Motor neuron (in vitro differentiated cells): ENCODE measurements around the gene C1QTNF9B. TPM values are rescaled to one million over a fixed set of nuclear protein-coding genes. Genes with fewer than 3 reads are reported as not detected.
A peak's percentile ranks its signal among the peaks of the same experiment; 100 is the strongest.
"Not testable (repeated sequence)": the region's sequence is repeated elsewhere in the genome, so short reads cannot be mapped to it uniquely, and the experiment has no call there.

Experiments
- ATAC-seq, 8 experiments: fragments of 200-7000 bp; cut with Tn5 transposase; replicated peaks in 6 of 8; 2 replicates each; pipeline ENCODE4 v1.8.0; 2021; ENCODE audit warnings: mild to moderate bottlenecking in 8 of 8, moderate library complexity in 8 of 8
- H3K27ac ChIP-seq, 2 donors: fragments of 250-450 bp; sonication (Bioruptor Pico); 2 replicates each; pipeline ENCODE4 v1.9.0; 2021; ENCODE audit warnings: antibody characterized with exemption in 2 of 2, mild to moderate bottlenecking in 2 of 2, moderate library complexity in 1 of 2
- H3K4me1 ChIP-seq, 2 donors: fragments of 250-450 bp; sonication (Bioruptor Pico); replicated peaks in 1 of 2; 2 replicates each; pipeline ENCODE4 v1.6.1; 2021; ENCODE audit warnings: antibody characterized with exemption in 2 of 2, mild to moderate bottlenecking in 2 of 2, moderate library complexity in 1 of 2
- H3K4me3 ChIP-seq, 5 donors: fragments of 250-450 bp; sonication (Bioruptor Pico); 2 replicates each; pipeline ENCODE4 v1.9.0; 2021; ENCODE audit warnings: antibody characterized with exemption in 5 of 5, mild to moderate bottlenecking in 5 of 5, moderate library complexity in 4 of 5
- WGBS, 10 experiments: fragments of 450-650 bp; shearing (Covaris generic); methylation state at CpG; one replicate each; pipeline ENCODE4 v1.0.0; 2022; 5-methylcytosine and 5-hydroxymethylcytosine counted together
- in situ Hi-C, 9 experiments: fragments of 400-800 bp; cut with MboI; loops; one replicate each; pipeline ENCODE4 v1.15.0; 2021; ENCODE audit warnings: low sequenced_read_pairs in 9 of 9, low pct_unique_long_range_greater_than_20kb in 2 of 9; ENCODE audit not compliant: unreplicated experiment in 9 of 9
- total RNA-seq, 8 experiments: library from RNA; unstranded; fragments of 300-600 nt; gene quantifications; 2 replicates each; pipeline versions ENCODE4 v1.2.3 to v1.2.4, GENCODE V29; 2022

C1QTNF9B gene
- total RNA-seq, 8 experiments from 2014 or later = 0.27 to 1.4 (median 0.64) TPM; not detected in 1

DNA sequence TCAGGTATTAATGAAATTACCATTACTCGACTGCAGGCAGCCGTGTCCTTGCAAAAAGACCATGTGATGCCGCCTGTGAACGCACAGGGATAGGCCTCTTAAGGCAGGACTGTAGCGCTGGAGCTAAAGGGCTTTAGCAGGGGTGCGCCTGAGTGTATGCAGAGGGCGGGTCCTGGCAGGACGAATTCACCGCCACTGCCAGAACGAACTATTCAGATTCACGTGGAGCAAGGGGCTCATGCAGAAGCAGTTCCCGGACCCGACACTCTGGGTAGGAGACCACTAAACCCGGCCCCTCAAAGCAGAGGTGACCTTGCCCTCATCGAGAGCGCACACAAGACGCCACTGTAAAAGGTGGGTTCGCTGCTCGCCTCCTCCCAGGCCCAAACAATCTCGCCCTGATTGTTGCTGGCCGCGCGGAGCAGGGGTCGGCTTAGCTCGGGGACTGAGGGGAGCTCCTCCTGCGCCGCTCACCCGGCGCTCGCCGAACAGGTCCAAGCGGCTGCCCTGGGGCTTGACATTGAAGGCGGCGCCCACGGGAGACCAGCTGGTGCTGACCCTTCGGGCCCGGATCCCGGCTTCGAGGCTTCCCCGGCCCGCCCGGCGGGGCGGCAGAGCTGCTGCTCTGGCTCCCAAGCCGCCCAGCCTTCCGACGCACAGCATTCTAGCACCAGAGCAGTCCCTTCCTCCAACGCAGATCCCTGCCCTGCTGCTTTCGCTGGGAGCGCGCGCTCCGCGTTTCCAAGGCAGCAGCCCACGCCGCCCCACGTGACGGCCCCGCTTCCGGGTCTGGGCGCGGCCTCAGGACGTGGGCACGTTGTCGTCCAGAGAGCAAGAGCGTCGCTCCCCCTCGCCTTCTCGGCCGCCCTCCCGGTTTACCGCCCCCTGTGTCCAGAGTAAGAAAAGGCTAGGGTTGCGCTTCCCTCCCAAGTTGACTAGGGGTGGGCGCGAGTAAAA lies 8.4 kb downstream of the C1QTNF9B start, which contains the start of gene MIPEP:
Gene MIPEP, minus strand, starts transcription at position 743 of the 957 bp plus-strand sequence. Its CDS starts 80 bp downstream, at position 663.
- peak; percentile 81 to 97 (median 94) for ATAC-seq
- in situ Hi-C loops = loop anchor here in 3 of 9 experiments (25.0 kb wide), 1 partner anchor 427 kb away; no protein-coding TSS in a partner anchor
- H3K4me3 ChIP-seq = peak within 1 kb of the TSS; percentile 49 to 94 (median 63)
- 0% methylated on average over 3 to 40 of the region's 75 CpGs; no CpG with 5 or more reads in 4 of the 10 experiments for WGBS, 10 experiments
- peaks cover 5 to 6% of the 10 kb centered on the region in 2 donors for H3K4me1 ChIP-seq
- peak within 1 kb of the TSS; percentile 46 to 57 for H3K27ac ChIP-seq

DNA sequence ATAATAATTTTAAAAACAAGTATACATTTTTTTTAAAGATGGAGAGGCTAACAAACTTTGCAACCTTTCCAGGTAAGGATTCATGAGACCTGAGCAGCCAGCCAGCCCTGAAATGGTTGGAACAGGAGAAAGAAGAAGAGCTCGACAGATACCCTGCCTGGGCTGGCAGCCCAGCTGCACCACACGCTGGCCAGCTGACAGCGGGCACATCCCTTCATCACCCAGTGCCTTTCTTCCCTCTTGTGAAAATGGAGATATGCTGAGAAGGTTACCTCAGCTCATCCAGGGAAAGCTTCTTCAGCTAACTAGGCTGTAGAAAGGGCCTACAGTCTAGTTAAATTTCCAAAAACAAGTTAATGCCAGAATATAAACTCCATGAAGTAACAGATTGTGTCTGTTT lies 12.9 kb downstream of the C1QTNF9B start:
- in situ Hi-C loops = loop anchor here in 3 of 9 experiments (25.0 kb wide), 1 partner anchor 422 kb away; no protein-coding TSS in a partner anchor

DNA sequence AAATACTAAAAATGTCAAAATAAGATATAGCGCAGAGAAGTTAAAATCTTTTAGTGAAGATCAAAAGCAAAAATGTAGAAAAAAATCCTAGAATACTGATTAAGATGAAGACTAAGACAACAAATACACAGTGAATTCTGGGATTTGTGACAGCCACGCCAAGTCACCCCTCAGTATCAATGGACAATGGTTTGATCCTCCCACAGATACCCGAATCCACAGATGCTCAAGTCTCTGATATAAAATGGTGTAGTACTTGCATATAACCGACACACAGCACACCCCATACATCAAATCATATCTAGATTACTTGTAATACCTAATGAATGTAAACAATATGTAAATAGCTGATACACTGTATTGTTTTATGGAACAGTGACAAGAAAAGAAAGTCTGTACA lies 14.0 kb downstream of the C1QTNF9B start:
- H3K27ac ChIP-seq = no peak overlapping the region
- no peak for ATAC-seq
- in situ Hi-C loops = loop anchor here in 3 of 9 experiments (25.0 kb wide), 1 partner anchor 421 kb away; no protein-coding TSS in a partner anchor
- no peak overlapping the region for H3K4me3 ChIP-seq
- 85 to 100% (median 91%) methylated on average over 1 to 4 of the region's 4 CpGs for WGBS, 10 experiments
- H3K4me1 ChIP-seq = peaks cover 0 to 6% of the 10 kb centered on the region in 2 donors

More for the DNA sequence above, 12.9 kb downstream of the C1QTNF9B start:
- H3K4me3 ChIP-seq, H3K27ac ChIP-seq, H3K4me1 ChIP-seq, ATAC-seq: not testable (repeated sequence)
- WGBS, 10 experiments = 90 to 100% (median 100%) methylated on average over 2 of the region's 3 CpGs; no CpG with 5 or more reads in 6 of the 10 experiments

DNA sequence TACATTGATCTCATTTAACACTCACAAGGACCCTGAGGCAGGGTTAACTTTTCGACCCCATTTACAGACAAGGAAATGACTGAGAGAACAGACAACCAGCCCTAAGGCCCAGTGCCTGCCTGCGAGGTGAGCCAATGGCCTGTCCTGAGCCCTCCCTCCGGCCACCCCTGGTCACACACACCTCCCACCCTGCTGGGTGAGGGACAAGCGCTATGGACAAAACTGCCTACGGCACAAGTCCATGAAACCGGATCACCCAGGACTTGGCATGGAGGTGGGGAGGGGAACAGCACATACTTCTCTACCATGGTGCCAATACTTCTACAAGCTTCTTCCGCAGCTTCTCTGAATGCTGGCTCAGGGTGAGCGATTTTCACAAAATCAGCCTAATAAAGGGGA lies 15.9 kb downstream of the C1QTNF9B start:
- ATAC-seq, H3K4me3 ChIP-seq, H3K4me1 ChIP-seq, H3K27ac ChIP-seq: not testable (repeated sequence)
- 83% methylated on average over 2 of the region's 8 CpGs; no CpG with 5 or more reads in 9 of the 10 experiments for WGBS, 10 experiments
- in situ Hi-C loops = loop anchor here in 3 of 9 experiments (25.0 kb wide), 1 partner anchor 419 kb away; no protein-coding TSS in a partner anchor

DNA sequence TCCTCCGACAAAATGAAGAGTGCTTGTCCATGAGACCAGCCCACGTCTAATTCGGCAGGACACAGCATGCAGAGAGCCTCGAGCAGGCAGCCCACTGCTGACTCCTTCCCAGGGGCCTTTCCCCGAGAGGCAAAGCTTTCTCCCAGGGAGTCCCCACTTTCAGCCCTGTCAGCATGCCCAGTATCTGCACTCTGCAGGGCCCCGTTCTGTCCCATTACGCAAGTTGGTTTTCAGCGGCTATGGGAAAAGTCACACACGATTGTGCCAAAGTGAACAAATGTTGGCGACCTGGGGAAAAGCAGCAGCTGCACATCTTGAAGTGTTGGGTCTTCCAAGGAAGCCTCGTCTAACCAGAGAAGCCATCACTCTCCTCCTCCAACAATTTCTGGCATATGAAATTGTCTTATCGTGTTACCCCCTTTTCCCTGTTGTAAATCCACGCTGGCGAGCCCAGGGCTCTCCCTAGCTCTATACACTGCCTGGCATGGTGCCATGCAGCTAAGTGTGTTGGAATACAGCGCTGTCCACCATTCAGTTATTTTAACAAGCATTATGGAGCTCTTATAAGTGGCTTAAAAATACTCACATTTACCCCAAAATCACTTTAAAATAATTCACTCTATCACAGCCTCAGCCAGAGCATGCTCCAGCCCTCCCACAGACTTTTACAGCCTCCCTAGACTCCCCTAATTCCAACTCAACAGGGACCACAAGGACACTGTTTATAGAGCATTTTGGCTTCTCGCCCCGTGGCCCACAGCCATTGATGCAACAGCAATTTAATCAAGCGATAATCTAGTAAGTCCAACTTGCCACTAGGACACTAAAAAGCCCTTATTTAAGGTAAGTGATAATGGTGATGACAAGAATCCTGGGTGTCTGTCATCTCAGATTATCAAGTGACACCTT lies 16.6 kb downstream of the C1QTNF9B start:
- in situ Hi-C loops = loop anchor here in 3 of 9 experiments (25.0 kb wide), 1 partner anchor 418 kb away; no protein-coding TSS in a partner anchor
- H3K4me1 ChIP-seq, H3K4me3 ChIP-seq, ATAC-seq, H3K27ac ChIP-seq: not testable (repeated sequence)
- WGBS, 10 experiments = no CpG with 5 or more reads among the region's 18 CpGs

DNA sequence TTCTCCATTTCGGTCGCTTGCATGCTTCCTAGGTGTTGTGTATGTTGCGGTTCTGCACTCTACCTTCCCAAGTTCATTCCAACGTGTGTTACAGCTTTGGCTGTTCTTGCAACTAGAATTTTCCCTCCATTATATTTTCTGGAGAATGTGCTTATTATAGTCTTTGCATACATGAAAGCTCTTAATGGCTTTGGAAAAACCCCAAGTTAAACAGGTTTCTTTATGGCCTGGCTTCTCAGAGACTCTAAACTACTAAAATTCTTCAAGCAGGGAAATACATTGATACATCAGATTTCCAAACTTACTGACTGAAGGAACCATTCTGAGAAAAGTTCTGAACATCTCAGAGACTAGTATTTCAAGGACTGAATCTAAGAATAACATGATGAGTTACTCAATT lies 20.0 kb downstream of the C1QTNF9B start:
- 86 to 100% (median 98%) methylated on average over 1 to 4 of the region's 4 CpGs for WGBS, 10 experiments
- Histone ChIP-seq H3K4me1 (no peaks in the 10 kb centered on the region), H3K4me3 (no peak overlapping the region), H3K27ac (no peak overlapping the region)
- ATAC-seq = no peak
- in situ Hi-C loops = loop anchor here in 4 of 9 experiments (10.0 to 25.0 kb wide), 2 partner anchors 402 to 415 kb away; no protein-coding TSS in a partner anchor

DNA sequence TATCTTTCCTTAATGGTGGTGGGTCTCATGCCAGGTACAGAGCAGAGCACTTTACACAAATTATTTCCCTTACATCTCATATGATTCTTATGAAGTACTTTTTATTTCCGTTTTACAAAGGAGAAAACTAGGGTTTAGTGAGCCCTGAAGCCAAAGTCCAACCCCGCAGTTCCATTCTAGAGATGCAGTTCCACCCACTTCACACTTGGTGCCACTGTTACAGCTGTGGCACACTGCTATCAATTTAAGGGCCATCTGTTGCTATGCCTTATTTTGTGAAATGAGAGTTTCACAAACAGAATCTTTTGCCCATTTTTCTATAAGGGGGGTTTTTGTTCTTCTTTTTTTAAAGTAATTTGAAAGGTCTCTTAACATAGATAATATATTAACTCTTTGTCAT lies 21.0 kb downstream of the C1QTNF9B start:
- in situ Hi-C loops = loop anchor here in 4 of 9 experiments (10.0 to 25.0 kb wide), 2 partner anchors 401 to 414 kb away; no protein-coding TSS in a partner anchor
- ATAC-seq = peak in 3 of 8 experiments; percentile 55 to 66 (median 61)

DNA sequence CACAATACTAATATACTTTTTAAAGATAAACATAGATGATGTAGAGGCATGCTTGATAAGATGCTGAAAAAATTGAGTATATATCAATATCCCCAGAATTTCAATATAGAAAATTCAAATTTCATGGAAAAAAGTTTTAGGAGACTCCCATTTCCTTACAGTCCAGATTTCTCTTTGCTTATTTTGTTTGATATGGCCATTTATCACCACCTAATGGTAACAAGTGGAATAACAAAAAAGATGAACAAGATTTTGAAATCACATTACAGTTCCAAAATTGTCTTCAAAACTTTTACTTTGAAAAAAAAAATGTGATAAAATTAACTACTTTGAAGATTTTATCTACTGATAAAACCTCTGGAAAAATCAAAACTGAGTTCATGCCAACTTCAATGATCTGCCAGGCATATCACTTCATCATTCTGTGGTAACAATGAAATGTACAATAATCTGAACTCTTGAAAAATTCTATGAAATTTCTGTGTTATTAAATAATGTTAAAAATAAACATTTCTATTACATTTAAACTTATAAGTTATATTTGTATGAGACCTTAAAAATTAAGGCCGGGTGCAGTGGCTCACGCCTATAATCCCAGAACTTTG lies 25.6 kb downstream of the C1QTNF9B start:
- in situ Hi-C loops = loop anchor here in 5 of 9 experiments (10.0 to 25.0 kb wide), 3 partner anchors 284 to 409 kb away; no protein-coding TSS in a partner anchor
- no peak overlapping the region for H3K4me3 ChIP-seq
- H3K27ac ChIP-seq = no peak overlapping the region
- H3K4me1 ChIP-seq = no peaks in the 10 kb centered on the region
- WGBS, 10 experiments = 58 to 100% (median 87%) methylated on average over 1 to 2 of the region's 2 CpGs; no CpG with 5 or more reads in 4 of the 10 experiments
- ATAC-seq = no peak

More for the DNA sequence above, 21.0 kb downstream of the C1QTNF9B start:
- no peak overlapping the region for H3K27ac ChIP-seq
- no peak overlapping the region for H3K4me3 ChIP-seq
- no peaks in the 10 kb centered on the region for H3K4me1 ChIP-seq
- 50 to 93% (median 80%) methylated on average over 1 to 2 of the region's 2 CpGs; no CpG with 5 or more reads in 3 of the 10 experiments for WGBS, 10 experiments

DNA sequence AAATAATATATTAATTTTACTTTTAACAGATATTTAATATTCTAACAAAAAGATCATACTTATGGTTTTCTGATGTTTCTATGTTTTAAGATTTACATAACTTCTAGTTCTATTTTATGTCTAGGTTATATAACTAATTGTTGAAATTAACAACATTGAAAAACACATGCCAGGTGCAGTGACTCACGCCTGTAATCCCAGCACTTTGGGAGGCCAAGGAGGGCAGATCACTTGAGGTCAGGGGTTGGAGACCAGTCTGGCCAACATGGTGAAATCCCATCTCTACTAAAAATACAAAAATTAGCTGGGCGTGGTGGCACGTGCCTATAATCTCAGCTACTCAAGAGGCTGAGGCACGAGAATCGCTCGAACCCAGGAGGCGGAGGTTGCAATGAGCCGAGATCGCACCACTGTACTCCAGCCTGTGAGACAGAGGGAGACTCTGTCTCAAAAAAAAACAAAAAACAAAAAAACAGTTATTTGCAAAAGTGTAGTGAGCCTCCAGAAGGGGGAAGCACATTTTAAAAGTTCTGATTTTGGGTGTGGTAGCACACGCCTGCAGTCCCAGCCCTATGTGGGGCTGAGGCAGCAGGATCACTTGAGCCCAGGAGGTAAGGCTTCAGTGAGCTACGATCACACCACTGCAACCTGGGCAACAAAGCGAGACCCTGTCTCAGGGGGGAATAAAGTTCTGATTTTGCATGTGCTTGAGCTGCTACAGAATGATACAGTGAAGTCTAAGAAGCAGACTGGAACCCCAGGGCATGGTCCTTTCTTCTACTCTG lies 26.8 kb downstream of the C1QTNF9B start:
- 30 to 100% (median 93%) methylated on average over 2 to 8 of the region's 12 CpGs; no CpG with 5 or more reads in 2 of the 10 experiments for WGBS, 10 experiments
- peak in 3 of 8 experiments; percentile 28 to 79 (median 52) for ATAC-seq
- in situ Hi-C loops = loop anchor here in 5 of 9 experiments (10.0 to 25.0 kb wide), 3 partner anchors 283 to 408 kb away; no protein-coding TSS in a partner anchor

DNA sequence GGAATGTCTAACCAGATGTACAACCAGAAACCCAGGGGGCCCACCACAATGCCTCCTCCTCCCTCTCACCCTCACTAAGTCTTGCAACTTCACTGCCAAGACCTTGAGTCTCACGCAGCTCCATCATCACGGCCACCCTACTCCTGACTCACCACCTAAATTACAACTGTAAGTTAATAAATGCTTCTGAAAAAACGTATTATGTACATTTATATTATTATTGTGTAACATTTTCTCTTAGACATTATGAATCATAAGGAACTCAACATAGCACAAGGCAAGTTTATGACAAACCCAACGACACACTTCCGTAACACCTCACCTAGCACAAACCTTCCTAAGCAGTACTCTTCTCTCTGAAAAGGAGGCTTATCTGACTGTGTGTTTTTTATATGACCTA lies 28.8 kb downstream of the C1QTNF9B start:
- WGBS, 10 experiments = 57 to 100% (median 75%) methylated on average over 1 to 5 of the region's 5 CpGs; no CpG with 5 or more reads in 2 of the 10 experiments
- H3K4me1 ChIP-seq = no peaks in the 10 kb centered on the region
- in situ Hi-C loops = loop anchor here in 4 of 9 experiments (25.0 kb wide), 2 partner anchors 281 to 406 kb away; no protein-coding TSS in a partner anchor
- no peak for ATAC-seq
- no peak overlapping the region for H3K27ac ChIP-seq
- H3K4me3 ChIP-seq = no peak overlapping the region

More for the DNA sequence above, 26.8 kb downstream of the C1QTNF9B start:
- Histone ChIP-seq H3K4me3 (no peak overlapping the region), H3K4me1 (no peaks in the 10 kb centered on the region), H3K27ac (no peak overlapping the region)

DNA sequence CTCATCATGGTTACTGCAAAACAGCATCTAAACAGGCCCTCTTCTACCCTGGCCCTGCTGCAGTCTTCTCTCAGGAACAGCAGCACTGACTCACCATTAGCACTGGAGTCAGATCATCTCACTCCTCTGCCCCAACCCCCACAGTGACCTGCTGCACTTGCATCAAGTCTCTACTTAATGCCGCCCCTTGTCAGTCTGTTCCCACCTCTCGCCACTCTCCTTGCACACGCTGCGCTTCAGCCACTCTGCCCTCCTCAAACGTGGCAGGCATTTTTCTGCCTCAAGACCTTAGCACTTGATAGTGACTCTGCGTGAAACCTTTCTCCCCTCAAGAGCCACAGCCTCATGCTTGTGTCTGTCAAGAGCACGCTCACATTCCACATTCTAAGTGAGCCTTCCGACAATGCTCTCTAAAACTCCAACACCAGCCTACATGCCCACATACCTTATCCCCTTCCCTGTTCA lies 30.2 kb downstream of the C1QTNF9B start:
- H3K4me1 ChIP-seq = no peaks in the 10 kb centered on the region
- no peak overlapping the region for H3K27ac ChIP-seq
- ATAC-seq = peak in 6 of 8 experiments; percentile 23 to 91 (median 68)
- H3K4me3 ChIP-seq = no peak overlapping the region
- WGBS, 10 experiments = 64 to 100% (median 84%) methylated on average over 1 to 7 of the region's 8 CpGs; no CpG with 5 or more reads in 4 of the 10 experiments
- in situ Hi-C loops = loop anchor here in 4 of 9 experiments (25.0 kb wide), 2 partner anchors 280 to 405 kb away; no protein-coding TSS in a partner anchor
